PFSK-1 (cell line): ENCODE measurements around the gene GSTM4.

Source experiments
- FOXP2 ChIP-seq: optimal IDR thresholded peaks from 2 replicates; pipeline ENCODE3; 2011; ENCODE audit warnings: borderline replicate concordance, control low read depth, inconsistent platforms; ENCODE audit not compliant: insufficient read depth; ENCODE audit errors: extremely low read length, extremely low read depth
- POLR2AphosphoS5 ChIP-seq: IDR thresholded peaks from 2 replicates; pipeline ENCODE4 v1.6.1; 2012; ENCODE audit warnings: low read depth, mild to moderate bottlenecking, control low read depth, low read length, moderate library complexity
- REST ChIP-seq, 2 experiments: IDR thresholded peaks; 2 replicates each; pipeline versions ENCODE4 v1.6.1 to v1.8.0; 2011 to 2012; ENCODE audit warnings: low read depth in 2 of 2, low read length in 2 of 2, control low read depth in 1 of 2, inconsistent platforms in 1 of 2, mild to moderate bottlenecking in 1 of 2, moderate library complexity in 1 of 2; ENCODE audit not compliant: insufficient read depth in 1 of 2
- SIN3A ChIP-seq: IDR thresholded peaks from 2 replicates; pipeline ENCODE4 v1.6.1; 2012; ENCODE audit warnings: mild to moderate bottlenecking, low read length, moderate library complexity, borderline replicate concordance; ENCODE audit not compliant: insufficient read depth
- TAF1 ChIP-seq: IDR thresholded peaks from 2 replicates; pipeline ENCODE4 v1.6.1; 2012; ENCODE audit warnings: low read length, control low read depth, borderline replicate concordance; ENCODE audit not compliant: insufficient read depth

GSTM4 gene

DNA sequence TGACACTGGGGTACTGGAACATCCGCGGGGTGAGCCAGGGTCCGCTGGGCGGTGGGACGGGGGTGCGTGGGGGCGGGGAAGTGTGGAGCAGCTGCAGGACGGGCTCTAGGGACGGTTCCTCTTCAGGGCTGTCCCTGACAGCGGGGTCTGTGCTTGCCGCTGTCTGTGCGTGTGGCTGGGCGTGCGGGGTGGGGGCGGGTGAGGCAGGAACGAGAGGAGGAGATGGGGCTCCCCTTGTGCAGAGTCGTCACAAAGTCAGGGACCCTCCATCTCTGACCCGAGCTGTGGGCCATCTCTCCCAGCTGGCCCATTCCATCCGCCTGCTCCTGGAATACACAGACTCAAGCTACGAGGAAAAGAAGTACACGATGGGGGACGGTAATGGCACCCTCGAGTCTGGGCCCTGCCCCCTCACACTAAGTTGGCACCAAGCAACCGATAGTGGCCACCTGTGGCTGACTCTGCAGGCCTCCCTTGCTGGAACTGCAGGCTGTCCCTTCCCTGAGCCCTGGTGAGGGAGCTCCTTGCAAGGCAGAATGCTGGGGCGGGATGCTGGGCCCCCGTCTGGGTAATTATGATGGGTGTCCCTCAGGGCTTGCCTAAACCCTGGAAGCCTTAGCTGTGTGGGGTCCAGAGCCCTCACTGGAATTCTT, 12.3 kb downstream of the GSTM4 start:
- TF ChIP-seq FOXP2 (no peak), SIN3A (no peak), REST (IDR thresholded peaks at IDR 0.05; ENCODE audit: insufficient read depth in 1 of 2, low read depth in 2 of 2, low read length in 2 of 2) (no peak), POLR2AphosphoS5 (no peak), TAF1 (no peak)

DNA sequence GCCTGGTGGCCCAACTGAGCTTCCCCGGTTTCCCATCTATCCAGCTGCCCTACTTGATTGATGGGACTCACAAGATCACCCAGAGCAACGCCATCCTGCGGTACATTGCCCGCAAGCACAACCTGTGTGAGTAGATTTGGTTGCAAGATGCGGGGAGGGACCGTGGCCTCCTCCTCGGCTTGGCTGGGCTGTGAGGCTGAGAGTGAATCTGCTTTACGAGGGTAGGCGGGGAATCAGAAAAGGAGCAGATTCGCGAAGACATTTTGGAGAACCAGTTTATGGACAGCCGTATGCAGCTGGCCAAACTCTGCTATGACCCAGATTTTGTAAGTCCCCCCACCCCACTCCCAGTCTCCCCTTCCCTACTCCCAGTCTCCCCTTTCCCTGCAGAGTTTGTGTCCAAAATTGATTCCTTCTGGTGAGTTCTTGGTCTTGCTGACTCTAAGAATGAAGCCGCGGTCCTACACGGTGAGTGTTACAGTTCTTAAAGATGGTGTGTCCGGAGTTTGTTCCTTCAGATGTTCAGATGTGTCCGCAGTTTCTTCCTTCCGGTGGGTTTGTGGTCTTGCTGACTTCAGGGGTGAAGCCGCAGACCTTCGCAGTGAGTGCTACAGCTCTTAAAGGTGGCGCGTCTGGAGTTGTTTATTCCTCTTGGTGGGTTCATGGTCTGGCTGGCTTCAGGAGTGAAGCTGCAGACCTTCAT, 13.5 kb downstream of the GSTM4 start:
- TF ChIP-seq REST (IDR thresholded peaks at IDR 0.05; ENCODE audit: insufficient read depth in 1 of 2, low read depth in 2 of 2, low read length in 2 of 2) = no peak
- TF ChIP-seq POLR2AphosphoS5 = no peak
- TF ChIP-seq TAF1 = no peak
- no peak for TF ChIP-seq FOXP2
- no peak for TF ChIP-seq SIN3A

DNA sequence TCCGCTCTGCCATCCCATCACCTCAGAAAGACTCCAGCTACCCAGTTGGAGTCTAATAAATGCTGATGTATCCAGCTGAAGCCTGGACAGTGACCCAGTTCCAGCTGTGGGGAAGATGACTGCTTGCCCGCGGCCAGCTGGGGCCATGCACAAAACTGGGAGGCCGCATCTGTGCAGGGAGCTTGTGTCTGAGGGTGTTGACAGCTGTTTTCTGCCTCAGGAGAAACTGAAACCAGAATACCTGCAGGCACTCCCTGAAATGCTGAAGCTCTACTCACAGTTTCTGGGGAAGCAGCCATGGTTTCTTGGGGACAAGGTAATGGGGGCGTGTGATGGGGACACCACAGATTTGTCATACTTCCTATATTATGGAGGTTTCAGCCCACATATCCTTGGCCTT, 15.2 kb downstream of the GSTM4 start:
- TF ChIP-seq POLR2AphosphoS5 (no peak), TAF1 (no peak), SIN3A (no peak), FOXP2 (no peak), REST (IDR thresholded peaks at IDR 0.05; ENCODE audit: insufficient read depth in 1 of 2, low read depth in 2 of 2, low read length in 2 of 2) (no peak)

- no peak for TF ChIP-seq SIN3A
- TF ChIP-seq FOXP2 = no peak
- TF ChIP-seq POLR2AphosphoS5 = no peak
- TF ChIP-seq TAF1 = no peak
- no peak for TF ChIP-seq REST (IDR thresholded peaks at IDR 0.05; ENCODE audit: insufficient read depth in 1 of 2, low read depth in 2 of 2, low read length in 2 of 2)
Observed at GRCh38 chr1:109677459-109677858, 21.6 kb downstream of the GSTM4 start.
